ENCODE results near the gene MAGOH. TPM values are rescaled to one million over a fixed set of nuclear protein-coding genes. Genes with fewer than 3 reads are reported as not detected.
A peak's percentile ranks its signal among the peaks of the same experiment; 100 is the strongest.

Gene MAGOH
- total RNA-seq, 4 donors from 2014 or later = 11.6 to 18.6 (median 16.8) TPM

DNA sequence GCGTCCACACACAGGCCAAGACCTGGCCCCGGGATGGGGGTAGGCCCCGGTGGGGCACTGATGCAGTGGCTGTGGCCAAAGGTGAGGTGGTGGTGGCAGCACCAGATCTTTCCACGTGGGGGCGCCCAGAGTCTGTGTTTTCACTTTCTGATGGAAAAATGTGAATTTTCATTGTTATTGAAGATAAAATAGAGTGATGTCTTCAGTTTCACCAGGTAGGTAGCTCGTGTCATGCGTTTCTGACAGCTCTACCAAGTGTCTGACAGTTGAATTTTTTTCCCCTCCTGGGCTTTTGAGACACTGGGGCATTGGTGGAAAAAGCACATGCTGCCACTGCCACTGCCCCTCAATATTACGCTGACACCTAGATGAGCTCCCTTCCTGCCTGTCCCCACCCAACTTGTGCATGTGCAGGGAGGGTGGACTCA, 40.0 kb upstream of the MAGOH start:
- Histone ChIP-seq H3K27ac (no peak overlapping the region), H3K27me3 (no peaks in the 10 kb centered on the region), H3K9me3 (no peaks in the 10 kb centered on the region), H3K4me3 (no peak overlapping the region), H3K36me3 (peaks cover 0 to 9% (median 0%) of the 10 kb centered on the region in 3 donors), H3K4me1 (no peaks in the 10 kb centered on the region)
- 16% methylated on average over 8 of the region's 8 CpGs for WGBS, 2 donors
- TF ChIP-seq, protein P1, sequence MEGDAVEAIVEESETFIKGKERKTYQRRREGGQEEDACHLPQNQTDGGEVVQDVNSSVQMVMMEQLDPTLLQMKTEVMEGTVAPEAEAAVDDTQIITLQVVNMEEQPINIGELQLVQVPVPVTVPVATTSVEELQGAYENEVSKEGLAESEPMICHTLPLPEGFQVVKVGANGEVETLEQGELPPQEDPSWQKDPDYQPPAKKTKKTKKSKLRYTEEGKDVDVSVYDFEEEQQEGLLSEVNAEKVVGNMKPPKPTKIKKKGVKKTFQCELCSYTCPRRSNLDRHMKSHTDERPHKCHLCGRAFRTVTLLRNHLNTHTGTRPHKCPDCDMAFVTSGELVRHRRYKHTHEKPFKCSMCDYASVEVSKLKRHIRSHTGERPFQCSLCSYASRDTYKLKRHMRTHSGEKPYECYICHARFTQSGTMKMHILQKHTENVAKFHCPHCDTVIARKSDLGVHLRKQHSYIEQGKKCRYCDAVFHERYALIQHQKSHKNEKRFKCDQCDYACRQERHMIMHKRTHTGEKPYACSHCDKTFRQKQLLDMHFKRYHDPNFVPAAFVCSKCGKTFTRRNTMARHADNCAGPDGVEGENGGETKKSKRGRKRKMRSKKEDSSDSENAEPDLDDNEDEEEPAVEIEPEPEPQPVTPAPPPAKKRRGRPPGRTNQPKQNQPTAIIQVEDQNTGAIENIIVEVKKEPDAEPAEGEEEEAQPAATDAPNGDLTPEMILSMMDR (IDR thresholded peaks at IDR 0.05) = peak; percentile 82 to 92 (median 85)
- TF ChIP-seq EP300 (IDR thresholded peaks at IDR 0.05) (no peak), POLR2A (IDR thresholded peaks at IDR 0.05) (no peak)
- DNase-seq (ENCODE audit: low spot score in 2 of 2) = peak; percentile 41 to 74

DNA sequence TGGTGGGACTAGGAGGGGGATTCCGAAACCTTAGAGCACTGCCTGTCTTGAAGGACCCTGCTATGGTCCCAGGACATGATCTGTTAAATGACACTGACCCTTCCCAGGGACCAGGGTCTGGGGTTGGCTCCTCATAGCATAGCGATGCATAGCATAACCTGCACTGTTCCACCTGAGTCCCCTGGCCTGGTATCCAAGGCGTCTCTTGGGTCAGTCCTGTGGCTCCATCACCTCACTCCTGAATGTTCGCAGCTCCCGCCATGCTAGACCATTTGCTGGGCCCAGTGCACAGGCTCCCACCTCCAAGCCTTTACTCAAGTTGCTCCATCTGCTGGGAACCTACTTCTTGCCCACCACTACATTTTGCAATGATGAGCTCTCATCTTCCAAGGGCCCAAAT, 39.0 kb upstream of the MAGOH start:
- TF ChIP-seq EP300 (IDR thresholded peaks at IDR 0.05) (no peak), POLR2A (IDR thresholded peaks at IDR 0.05) (no peak)
- TF ChIP-seq, protein P1 (IDR thresholded peaks at IDR 0.05) = no peak
- no peaks in the 10 kb centered on the region for H3K9me3 ChIP-seq
- no peak for DNase-seq (ENCODE audit: low spot score in 2 of 2)
- H3K36me3 ChIP-seq = peaks cover 0 to 9% (median 0%) of the 10 kb centered on the region in 3 donors
- H3K27ac ChIP-seq = no peak overlapping the region
- no peak overlapping the region for H3K4me3 ChIP-seq
- no peaks in the 10 kb centered on the region for H3K27me3 ChIP-seq
- 84 to 96% methylated on average over 5 of the region's 5 CpGs for WGBS, 2 donors
- no peaks in the 10 kb centered on the region for H3K4me1 ChIP-seq

- no peaks in the 10 kb centered on the region for H3K4me1 ChIP-seq
- WGBS, 2 donors = 85 to 89% methylated on average over 11 to 33 of the region's 46 CpGs
Measured at GRCh38 chr1:53276902-53277281, 38.6 kb upstream of the MAGOH start.

DNA sequence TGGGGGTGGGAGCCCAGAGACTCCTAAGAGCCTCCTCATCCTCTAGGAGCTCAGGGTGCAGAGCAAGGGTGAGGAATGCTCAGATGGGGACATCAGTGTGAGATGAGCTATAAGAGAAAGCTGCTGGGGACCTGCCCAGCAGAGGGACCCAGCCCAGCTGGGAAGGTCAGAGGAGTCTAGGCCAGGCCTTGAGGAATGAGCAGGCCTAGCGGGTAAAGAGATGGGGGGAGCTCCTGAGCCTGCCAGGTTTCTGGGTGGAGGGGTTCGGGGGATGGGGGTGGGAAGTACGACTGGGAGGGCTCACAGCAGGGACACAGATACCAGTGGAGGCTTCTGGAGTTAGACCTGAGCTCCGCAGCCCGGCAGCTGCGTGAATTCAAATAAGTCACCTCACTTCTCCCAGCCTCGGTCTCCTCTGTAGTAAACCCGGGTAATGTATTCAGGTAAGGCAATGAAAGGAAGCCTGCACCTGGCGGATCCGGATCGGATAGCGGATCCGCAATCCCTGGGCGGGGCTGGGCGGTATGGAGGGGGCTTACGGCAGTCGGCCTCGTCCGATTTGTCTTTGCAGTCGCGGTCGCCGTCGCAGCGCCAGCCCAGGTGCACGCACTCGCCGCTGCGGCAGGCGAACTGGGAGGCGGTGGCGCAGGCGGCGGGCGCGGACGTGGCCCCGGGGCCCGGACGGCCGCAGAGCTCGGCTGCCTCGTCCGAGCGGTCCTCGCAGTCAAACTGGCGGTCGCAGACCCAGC, 38.0 kb upstream of the MAGOH start:
- Histone ChIP-seq H3K27ac (no peak overlapping the region), H3K27me3 (no peaks in the 10 kb centered on the region), H3K4me1 (no peaks in the 10 kb centered on the region), H3K36me3 (peaks cover 0 to 9% (median 0%) of the 10 kb centered on the region in 3 donors), H3K4me3 (no peak overlapping the region), H3K9me3 (no peaks in the 10 kb centered on the region)
- TF ChIP-seq EP300 (IDR thresholded peaks at IDR 0.05) = no peak
- no peak for TF ChIP-seq POLR2A (IDR thresholded peaks at IDR 0.05)
- TF ChIP-seq, protein P1 (IDR thresholded peaks at IDR 0.05) = no peak
- DNase-seq (ENCODE audit: low spot score in 2 of 2) = no peak
- 92 to 94% methylated on average over 47 of the region's 48 CpGs for WGBS, 2 donors

More at GRCh38 chr1:53276902-53277281, 38.6 kb upstream of the MAGOH start:
- no peak overlapping the region for H3K4me3 ChIP-seq
- DNase-seq (ENCODE audit: low spot score in 2 of 2) = no peak
- peaks cover 0 to 9% (median 0%) of the 10 kb centered on the region in 3 donors for H3K36me3 ChIP-seq
- no peak overlapping the region for H3K27ac ChIP-seq
- no peak for TF ChIP-seq POLR2A (IDR thresholded peaks at IDR 0.05)
- TF ChIP-seq EP300 (IDR thresholded peaks at IDR 0.05) = no peak
- TF ChIP-seq, protein P1 (IDR thresholded peaks at IDR 0.05) = no peak
- H3K27me3 ChIP-seq = no peaks in the 10 kb centered on the region
- no peaks in the 10 kb centered on the region for H3K9me3 ChIP-seq

DNA sequence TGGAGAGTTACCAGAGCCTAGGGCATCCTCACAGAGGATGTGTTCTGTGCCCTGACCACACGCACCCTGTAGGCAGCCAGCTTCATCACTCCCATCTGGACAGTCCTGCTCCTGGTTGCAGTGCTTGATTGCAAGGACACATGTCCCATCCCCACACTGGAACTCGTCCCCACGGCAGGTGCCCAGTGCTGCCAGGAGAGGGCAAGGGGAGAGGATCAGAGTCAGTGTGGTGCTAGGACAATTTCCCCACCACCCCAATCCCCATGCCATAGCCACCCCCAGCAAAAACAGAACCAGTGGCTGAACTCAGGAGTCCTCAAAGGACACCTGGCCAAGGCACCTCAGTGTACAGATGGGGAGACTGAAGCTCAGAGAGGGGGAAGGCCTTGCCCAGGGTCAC, 37.2 kb upstream of the MAGOH start:
- TF ChIP-seq POLR2A (IDR thresholded peaks at IDR 0.05) (no peak), EP300 (IDR thresholded peaks at IDR 0.05) (no peak)
- TF ChIP-seq, protein P1 (IDR thresholded peaks at IDR 0.05) = no peak
- Histone ChIP-seq H3K27me3 (no peaks in the 10 kb centered on the region), H3K4me3 (no peak overlapping the region), H3K27ac (no peak overlapping the region), H3K36me3 (peaks cover 0 to 14% (median 0%) of the 10 kb centered on the region in 3 donors), H3K9me3 (no peaks in the 10 kb centered on the region), H3K4me1 (no peaks in the 10 kb centered on the region)
- DNase-seq (ENCODE audit: low spot score in 2 of 2) = no peak
- WGBS, 2 donors = 88 to 98% methylated on average over 3 of the region's 3 CpGs
